Subcutaneous adipose tissue (tissue), 4 donors: ENCODE data around the gene MRPL1. TPM values are rescaled to one million over a fixed set of nuclear protein-coding genes. Genes with fewer than 3 reads are reported as not detected.

Source experiments
- total RNA-seq, 4 donors: library from RNA; depleted of rRNA; stranded (reverse); fragments of >200 nt; gene quantifications; one replicate each; pipeline ENCODE4 v1.1.0, GENCODE V29; 2016
- TF ChIP-seq, protein P1 (sequence below): fragments of 450-650 bp; IDR thresholded peaks from one replicate; pipeline ENCODE4 v1.5.1; 2016; ENCODE audit warnings: low read depth, mild to moderate bottlenecking, control low read depth, antibody characterized with exemption, moderate library complexity

Gene MRPL1
- total RNA-seq, 4 donors from 2014 or later = 12.8 to 36.8 (median 25.1) TPM

DNA sequence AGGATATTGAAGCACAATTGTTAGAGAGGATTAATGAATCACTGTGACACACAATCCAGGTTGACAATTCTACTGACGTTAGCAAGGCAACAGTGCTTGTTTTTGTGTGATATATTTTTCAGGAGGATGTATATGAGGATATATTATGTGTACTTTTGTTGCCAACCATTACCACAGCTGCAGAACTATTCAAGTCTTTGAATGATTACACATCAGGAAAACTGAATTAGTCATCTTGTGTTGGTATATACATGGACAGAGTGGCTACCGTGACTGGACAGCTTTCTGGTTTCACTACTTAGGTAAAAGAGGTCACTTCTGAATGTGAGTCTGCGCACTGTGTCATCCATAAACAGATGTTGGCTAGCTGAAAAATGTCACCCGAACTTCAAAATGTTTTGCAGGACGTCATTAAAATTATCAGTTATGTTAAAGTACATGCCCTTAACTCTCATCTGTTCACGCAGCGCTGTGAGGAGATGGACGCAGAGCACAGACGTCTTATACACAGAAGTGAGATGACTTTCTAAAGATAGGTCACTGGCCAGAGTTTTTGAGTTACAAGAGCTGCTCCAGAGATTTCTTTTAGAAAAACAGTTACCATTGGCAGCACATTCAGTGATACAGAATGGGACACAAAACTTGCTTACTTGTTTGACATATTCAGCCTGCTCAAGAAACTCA lies 69.0 kb downstream of the MRPL1 start:
- TF ChIP-seq, protein P1, sequence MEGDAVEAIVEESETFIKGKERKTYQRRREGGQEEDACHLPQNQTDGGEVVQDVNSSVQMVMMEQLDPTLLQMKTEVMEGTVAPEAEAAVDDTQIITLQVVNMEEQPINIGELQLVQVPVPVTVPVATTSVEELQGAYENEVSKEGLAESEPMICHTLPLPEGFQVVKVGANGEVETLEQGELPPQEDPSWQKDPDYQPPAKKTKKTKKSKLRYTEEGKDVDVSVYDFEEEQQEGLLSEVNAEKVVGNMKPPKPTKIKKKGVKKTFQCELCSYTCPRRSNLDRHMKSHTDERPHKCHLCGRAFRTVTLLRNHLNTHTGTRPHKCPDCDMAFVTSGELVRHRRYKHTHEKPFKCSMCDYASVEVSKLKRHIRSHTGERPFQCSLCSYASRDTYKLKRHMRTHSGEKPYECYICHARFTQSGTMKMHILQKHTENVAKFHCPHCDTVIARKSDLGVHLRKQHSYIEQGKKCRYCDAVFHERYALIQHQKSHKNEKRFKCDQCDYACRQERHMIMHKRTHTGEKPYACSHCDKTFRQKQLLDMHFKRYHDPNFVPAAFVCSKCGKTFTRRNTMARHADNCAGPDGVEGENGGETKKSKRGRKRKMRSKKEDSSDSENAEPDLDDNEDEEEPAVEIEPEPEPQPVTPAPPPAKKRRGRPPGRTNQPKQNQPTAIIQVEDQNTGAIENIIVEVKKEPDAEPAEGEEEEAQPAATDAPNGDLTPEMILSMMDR = no peak

DNA sequence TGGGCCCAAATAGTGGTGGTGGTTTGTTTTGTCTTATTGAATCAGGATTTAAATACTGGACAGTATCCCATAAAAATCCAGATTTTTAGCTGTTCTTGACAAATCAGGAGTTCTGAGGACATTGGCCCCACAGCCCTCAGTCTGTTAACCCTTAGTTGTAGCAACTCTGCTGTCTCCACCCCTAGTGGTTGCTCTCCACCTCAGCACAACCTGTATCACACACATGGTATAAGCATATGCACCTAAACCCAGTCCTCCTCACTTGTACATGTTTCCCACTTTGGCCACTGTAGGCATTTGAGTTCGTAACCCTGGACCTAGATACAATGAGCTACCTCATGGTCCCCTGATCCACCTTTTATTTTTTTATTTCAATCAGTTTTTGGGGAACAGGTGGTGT lies 75.9 kb downstream of the MRPL1 start:
- TF ChIP-seq, protein P1 = no peak

DNA sequence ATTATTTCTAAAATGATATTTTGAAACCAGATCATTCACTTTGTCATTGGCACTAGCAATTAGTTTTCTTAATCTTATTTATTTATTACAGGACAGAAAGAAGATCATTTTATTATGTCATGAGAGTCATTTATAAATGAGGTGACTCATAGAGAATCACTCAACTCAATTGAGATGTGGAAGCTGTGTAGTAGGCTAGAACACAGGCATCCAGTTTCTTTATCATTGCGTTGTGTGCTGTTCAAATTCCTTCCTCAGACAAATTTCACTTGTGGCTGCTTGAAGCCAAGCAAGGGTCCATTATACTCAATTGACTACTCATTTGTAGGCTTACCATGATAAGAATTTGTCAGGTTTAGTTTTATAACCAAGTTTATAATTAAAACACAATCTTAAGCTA lies 87.6 kb downstream of the MRPL1 start:
- TF ChIP-seq, protein P1 = no peak

DNA sequence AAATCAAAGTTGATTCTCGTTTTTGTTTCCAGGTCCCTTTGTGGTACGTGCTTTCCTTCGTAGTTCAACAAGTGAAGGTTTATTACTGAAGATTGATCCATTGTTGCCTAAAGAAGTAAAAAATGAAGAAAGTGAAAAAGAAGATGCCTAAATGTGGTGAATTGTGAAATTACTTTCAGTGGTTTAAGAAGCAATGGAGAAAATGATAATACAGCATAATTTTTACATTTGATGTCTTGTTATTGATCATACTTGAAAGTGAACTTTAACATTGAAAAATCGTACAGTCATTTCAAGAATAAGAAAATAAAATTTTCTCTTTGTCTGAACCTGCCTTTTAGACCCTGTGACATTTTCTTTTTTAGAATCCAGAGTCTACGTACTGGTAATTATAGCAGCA lies 89.8 kb downstream of the MRPL1 start:
- TF ChIP-seq, protein P1 = no peak

DNA sequence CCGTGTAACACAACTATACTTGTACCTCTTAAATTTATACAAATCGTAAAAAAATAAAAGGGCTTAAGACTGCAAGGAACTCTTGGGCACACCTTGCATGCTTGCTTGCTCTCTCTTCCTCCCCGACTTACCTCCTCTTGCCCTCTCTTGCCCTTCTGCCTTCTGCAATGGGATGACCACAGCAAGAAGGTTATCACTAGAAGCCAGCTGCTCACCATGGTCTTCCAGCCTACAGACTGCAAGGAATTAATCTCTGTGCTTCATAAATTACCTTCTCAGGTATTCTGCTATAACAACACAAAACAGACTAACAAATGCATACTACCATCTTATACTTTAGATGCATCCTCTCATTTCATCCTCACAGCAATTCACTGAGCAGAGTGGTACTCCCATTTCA lies 92.1 kb downstream of the MRPL1 start:
- TF ChIP-seq, protein P1 = no peak

DNA sequence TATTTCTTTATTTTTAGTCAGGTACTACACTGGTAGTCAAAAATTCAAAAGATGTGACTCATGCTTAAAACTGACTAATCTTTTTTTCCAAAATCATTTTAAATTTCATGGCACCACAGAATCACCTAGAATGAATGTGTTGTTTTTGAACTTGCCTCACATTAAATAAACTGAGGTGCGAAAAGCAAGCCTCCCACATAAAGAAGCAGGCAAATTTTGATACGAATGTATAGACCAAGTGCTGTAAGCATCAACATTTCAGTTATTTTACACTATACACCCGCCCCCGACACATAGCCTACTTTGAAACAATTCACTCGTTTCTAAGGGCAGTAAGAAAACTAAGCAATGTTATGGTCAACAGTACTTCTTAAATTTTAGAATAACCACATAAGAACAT lies 94.3 kb downstream of the MRPL1 start:
- TF ChIP-seq, protein P1 = no peak

DNA sequence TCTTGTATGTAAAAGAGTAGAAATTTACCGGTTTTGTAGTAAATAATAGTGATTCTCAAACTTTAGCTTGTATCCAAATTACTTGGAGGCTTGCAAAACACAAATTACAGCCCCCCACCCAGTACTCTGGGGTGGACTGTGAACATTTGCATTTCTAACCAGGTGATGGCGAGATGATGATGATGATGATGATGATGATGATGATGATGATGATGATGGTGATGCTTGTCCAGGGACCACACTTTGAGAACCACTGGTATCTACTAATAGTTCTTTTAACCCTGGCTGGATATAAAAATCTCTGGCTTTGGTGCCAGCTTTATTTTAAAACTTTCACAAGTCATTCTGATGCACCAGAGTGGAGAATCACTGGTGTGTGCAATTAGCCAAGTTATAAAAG lies 96.3 kb downstream of the MRPL1 start:
- TF ChIP-seq, protein P1 = no peak
